ENCODE data around the gene ESAM. TPM values are rescaled to one million over a fixed set of nuclear protein-coding genes. Genes with fewer than 3 reads are reported as not detected.
A peak's percentile ranks its signal among the peaks of the same experiment; 100 is the strongest.

ESAM gene
- total and polyA plus RNA-seq, 2 of the 8 experiments (the other 6 are each of a cell fraction or from before 2014, with no cell fraction given): 0.09 TPM; not detected in 1

DNA sequence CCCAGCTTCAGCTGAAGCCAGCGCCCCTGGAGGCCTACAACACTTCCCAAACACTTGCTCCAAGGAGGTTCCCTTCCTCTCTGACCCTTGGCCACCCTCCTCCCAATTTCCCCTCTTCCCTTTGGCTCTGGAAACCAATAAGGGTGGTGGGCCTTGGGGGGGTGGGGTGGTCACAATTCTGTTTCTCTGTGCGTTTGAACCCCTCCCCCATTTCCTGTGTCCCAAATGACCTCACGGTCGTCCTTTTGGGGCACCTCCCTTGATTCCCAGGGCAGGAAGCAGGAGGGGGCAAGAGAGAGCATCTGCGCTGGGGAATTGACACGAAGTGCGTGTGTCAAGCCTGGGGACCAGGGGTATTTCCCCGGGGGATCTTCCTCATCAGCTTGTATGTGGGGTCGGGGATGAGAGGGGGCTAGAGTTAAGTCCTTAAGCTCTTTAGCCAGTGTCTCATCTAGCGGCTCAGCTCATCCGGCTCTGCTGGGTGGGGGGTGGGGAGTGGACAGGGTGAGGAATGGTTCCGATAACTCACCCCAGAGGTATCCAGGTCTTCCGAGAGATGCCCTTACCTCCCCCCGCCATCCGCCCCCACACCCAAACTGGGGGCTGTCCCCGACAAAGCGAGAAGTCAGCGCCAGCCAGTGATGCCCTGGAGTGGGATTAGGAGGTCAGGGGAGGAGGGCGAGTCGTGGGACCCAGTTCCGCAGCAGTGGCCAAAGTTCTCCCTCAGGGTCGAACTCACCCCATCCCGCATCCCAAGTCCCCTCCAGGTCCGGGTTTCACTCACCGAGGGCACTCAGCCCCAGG lies 587 bp downstream of the ESAM start (continued):
- TF ChIP-seq, protein P1, sequence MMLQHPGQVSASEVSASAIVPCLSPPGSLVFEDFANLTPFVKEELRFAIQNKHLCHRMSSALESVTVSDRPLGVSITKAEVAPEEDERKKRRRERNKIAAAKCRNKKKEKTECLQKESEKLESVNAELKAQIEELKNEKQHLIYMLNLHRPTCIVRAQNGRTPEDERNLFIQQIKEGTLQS (IDR thresholded peaks at IDR 0.05; ENCODE audit: insufficient read depth, low read depth, low read length): no peak
- TF ChIP-seq, protein P2, sequence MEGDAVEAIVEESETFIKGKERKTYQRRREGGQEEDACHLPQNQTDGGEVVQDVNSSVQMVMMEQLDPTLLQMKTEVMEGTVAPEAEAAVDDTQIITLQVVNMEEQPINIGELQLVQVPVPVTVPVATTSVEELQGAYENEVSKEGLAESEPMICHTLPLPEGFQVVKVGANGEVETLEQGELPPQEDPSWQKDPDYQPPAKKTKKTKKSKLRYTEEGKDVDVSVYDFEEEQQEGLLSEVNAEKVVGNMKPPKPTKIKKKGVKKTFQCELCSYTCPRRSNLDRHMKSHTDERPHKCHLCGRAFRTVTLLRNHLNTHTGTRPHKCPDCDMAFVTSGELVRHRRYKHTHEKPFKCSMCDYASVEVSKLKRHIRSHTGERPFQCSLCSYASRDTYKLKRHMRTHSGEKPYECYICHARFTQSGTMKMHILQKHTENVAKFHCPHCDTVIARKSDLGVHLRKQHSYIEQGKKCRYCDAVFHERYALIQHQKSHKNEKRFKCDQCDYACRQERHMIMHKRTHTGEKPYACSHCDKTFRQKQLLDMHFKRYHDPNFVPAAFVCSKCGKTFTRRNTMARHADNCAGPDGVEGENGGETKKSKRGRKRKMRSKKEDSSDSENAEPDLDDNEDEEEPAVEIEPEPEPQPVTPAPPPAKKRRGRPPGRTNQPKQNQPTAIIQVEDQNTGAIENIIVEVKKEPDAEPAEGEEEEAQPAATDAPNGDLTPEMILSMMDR (IDR thresholded peaks at IDR 0.05; ENCODE audit: control extremely low read depth in 1 of 3, insufficient read depth in 1 of 3, low read depth in 1 of 3, low read length in 3 of 3): peak in 1 of 3 experiments; percentile 17; a peak in 1 of 4 replicates
- TF ChIP-seq HDAC2 (IDR thresholded peaks at IDR 0.05; ENCODE audit: borderline replicate concordance in 1 of 2, low read depth in 2 of 2, low read length in 2 of 2) (no peak), EZH2 (IDR thresholded peaks at IDR 0.05; ENCODE audit: low read depth, low read length, severe bottlenecking) (peak; percentile 16), RNF2 (IDR thresholded peaks at IDR 0.05; ENCODE audit: borderline replicate concordance, low read depth, low read length, missing control alignments, poor library complexity, severe bottlenecking) (no peak), RXRA (IDR thresholded peaks at IDR 0.05; ENCODE audit: insufficient read depth, low read depth, low read length) (no peak), KDM5A (IDR thresholded peaks at IDR 0.05; ENCODE audit: low read length) (no peak), SIX5 (IDR thresholded peaks at IDR 0.05; ENCODE audit: low read depth, low read length) (no peak), ZNF274 (IDR thresholded peaks at IDR 0.05; ENCODE audit: borderline replicate concordance, extremely low read depth, low read length) (no peak), JUN (IDR thresholded peaks at IDR 0.05; ENCODE audit: low read depth, low read length) (no peak), SRF (IDR thresholded peaks at IDR 0.05; ENCODE audit: low read depth, low read length) (no peak), TAF1 (IDR thresholded peaks at IDR 0.05; ENCODE audit: low read depth, low read length) (no peak), ASH2L (IDR thresholded peaks at IDR 0.05; ENCODE audit: low read length) (no peak), CBX8 (IDR thresholded peaks at IDR 0.05; ENCODE audit: borderline replicate concordance, low read depth, low read length) (no peak), KDM4A (IDR thresholded peaks at IDR 0.05; ENCODE audit: low read depth, low read length, severe bottlenecking) (peak; percentile 2), TBP (IDR thresholded peaks at IDR 0.05; ENCODE audit: low read depth, low read length) (no peak), SP4 (IDR thresholded peaks at IDR 0.05; ENCODE audit: low read length) (no peak), CBX5 (IDR thresholded peaks at IDR 0.05; ENCODE audit: low read depth, low read length) (no peak), SAP30 (IDR thresholded peaks at IDR 0.05; ENCODE audit: insufficient read depth, insufficient replicate concordance, low read length) (no peak)
- TF ChIP-seq, protein P3, sequence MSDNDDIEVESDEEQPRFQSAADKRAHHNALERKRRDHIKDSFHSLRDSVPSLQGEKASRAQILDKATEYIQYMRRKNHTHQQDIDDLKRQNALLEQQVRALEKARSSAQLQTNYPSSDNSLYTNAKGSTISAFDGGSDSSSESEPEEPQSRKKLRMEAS (IDR thresholded peaks at IDR 0.05): no peak
